OCI-LY7 (cell line): Measurements from ENCODE around the gene ALS2CL. TPM values are rescaled to one million over a fixed set of nuclear protein-coding genes. Genes with fewer than 3 reads are reported as not detected.

Experiments used
- BruUV-seq: library from RNA; stranded (reverse); fragments of 400-500 nt; replicated peaks from 2 replicates; lab custom pipeline; 2021; lab: Mats Ljungman, UMichigan
- CTCF ChIA-PET: fragments of 300-600 bp; sonication (Branson Sonifier 250); formaldehyde crosslinking; loops from one replicate; lab custom pipeline; 2022; ENCODE audit warnings: antibody characterized with exemption; ENCODE audit not compliant: unreplicated experiment; lab: Charles Lee
- POLR2A ChIA-PET: fragments of 300-600 bp; sonication (Branson Sonifier 250); formaldehyde crosslinking; loops from one replicate; lab custom pipeline; 2022; ENCODE audit warnings: antibody characterized with exemption; lab: Charles Lee
- DNase-seq: peaks from one replicate; pipeline ENCODE4 v3.0.0-alpha.2; 2015; ENCODE audit warnings: low spot score
- H2AFZ ChIP-seq: fragments of 200-600 bp; sonication (generic), shearing (Covaris generic); 2 replicates; pipeline ENCODE4 v1.6.1; 2014; ENCODE audit warnings: mild to moderate bottlenecking, antibody characterized with exemption, low read length, moderate library complexity
- H3K27ac ChIP-seq: fragments of 200-600 bp; sonication (generic); 2 replicates; pipeline ENCODE4 v1.5.1; 2014; ENCODE audit warnings: mixed run types, low read depth, mild to moderate bottlenecking, moderate library complexity, low read length, inconsistent platforms; ENCODE audit not compliant: poor library complexity, severe bottlenecking
- H3K36me3 ChIP-seq: fragments of 200-600 bp; sonication (generic); 2 replicates; pipeline ENCODE4 v1.6.1; 2014; ENCODE audit warnings: mild to moderate bottlenecking, antibody characterized with exemption, low read length, moderate library complexity, mixed read lengths; ENCODE audit not compliant: insufficient read depth
- H3K4me1 ChIP-seq: fragments of 200-600 bp; sonication (generic); 2 replicates; pipeline ENCODE4 v1.5.1; 2014; ENCODE audit warnings: mild to moderate bottlenecking, low read length; ENCODE audit not compliant: insufficient read depth, poor library complexity, severe bottlenecking
- H3K4me2 ChIP-seq: fragments of 200-600 bp; sonication (generic); 2 replicates; pipeline ENCODE4 v1.6.1; 2014; ENCODE audit warnings: mild to moderate bottlenecking, low read length
- H3K4me3 ChIP-seq: fragments of 200-600 bp; sonication (generic); 2 replicates; pipeline ENCODE4 v1.5.1; 2014; ENCODE audit warnings: mild to moderate bottlenecking, low read depth, low read length; ENCODE audit not compliant: poor library complexity, severe bottlenecking
- H3K79me2 ChIP-seq: fragments of 200-600 bp; sonication (generic); 2 replicates; pipeline ENCODE4 v1.6.1; 2016; ENCODE audit warnings: low read depth, mild to moderate bottlenecking, low read length, moderate library complexity, mixed read lengths; ENCODE audit not compliant: insufficient read depth
- H3K9me2 ChIP-seq: fragments of 200-600 bp; sonication (generic); 2 replicates; pipeline ENCODE4 v1.6.1; 2016; ENCODE audit warnings: mild to moderate bottlenecking, low read length, mixed read lengths; ENCODE audit not compliant: insufficient read depth
- H3K9me3 ChIP-seq: fragments of 200-600 bp; sonication (generic); 2 replicates; pipeline ENCODE4 v1.6.1; 2014; ENCODE audit warnings: mild to moderate bottlenecking, mixed run types, low read length, mixed read lengths
- H4K20me1 ChIP-seq: fragments of 200-600 bp; sonication (generic); 2 replicates; pipeline ENCODE4 v1.6.1; 2014; ENCODE audit warnings: mild to moderate bottlenecking, antibody characterized with exemption, low read length, moderate library complexity, mixed read lengths; ENCODE audit not compliant: insufficient read depth
- EZH2phosphoT487 ChIP-seq: fragments of 200-600 bp; sonication (generic); IDR thresholded peaks from 2 replicates; pipeline ENCODE4 v1.6.1; 2018; ENCODE audit warnings: low read depth, borderline replicate concordance, mild to moderate bottlenecking, mixed run types, antibody characterized with exemption, low read length, moderate library complexity, mixed read lengths
- intact Hi-C: fragments of 100-400 bp; cut with micrococcal nuclease; formaldehyde crosslinking; loops from one replicate; pipeline ENCODE4 v1.10.0; 2022; ENCODE audit not compliant: unreplicated experiment
- total RNA-seq, 2 experiments: library from RNA; depleted of rRNA in 1 of 2; stranded (reverse); fragments of >200 nt in 1 of 2; shearing (Covaris generic) in 1 of 2; gene quantifications; 2 replicates each; pipeline ENCODE4 v1.2.3, GENCODE V29; 2014 to 2022
- TF ChIP-seq, protein P1 (sequence below): fragments of 200-600 bp; sonication (generic); conservative IDR thresholded peaks from 2 replicates; pipeline ENCODE4 v1.5.1; 2014; ENCODE audit warnings: mild to moderate bottlenecking, antibody characterized with exemption, low read length, moderate library complexity, mixed read lengths

The ALS2CL gene
- total RNA-seq, 2 experiments from 2014 or later = 0.28 TPM; not detected in 1

DNA sequence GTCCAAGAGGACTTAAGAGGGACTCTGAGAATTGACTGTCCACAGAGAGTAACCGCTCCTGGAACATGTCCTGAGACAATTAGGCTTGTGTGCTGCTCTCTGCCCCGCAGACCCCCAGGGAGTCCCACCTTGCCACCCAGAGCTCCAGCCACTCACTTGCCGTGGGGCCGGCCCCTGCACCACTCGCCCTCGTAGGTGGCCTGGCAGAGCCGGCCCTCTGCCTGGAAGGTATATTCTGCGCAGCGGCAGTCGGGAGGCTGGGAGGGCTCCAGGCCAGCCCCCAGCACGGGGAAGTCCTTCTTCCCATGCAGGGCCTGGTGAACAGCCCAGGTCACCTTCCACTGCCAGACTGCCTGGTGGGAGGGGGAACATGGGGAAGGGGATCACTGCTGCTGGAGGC is 10.5 kb downstream of the ALS2CL start:
- CTCF ChIA-PET = no interaction called here
- intact Hi-C loops = no loop called here
- TF ChIP-seq, protein P1, sequence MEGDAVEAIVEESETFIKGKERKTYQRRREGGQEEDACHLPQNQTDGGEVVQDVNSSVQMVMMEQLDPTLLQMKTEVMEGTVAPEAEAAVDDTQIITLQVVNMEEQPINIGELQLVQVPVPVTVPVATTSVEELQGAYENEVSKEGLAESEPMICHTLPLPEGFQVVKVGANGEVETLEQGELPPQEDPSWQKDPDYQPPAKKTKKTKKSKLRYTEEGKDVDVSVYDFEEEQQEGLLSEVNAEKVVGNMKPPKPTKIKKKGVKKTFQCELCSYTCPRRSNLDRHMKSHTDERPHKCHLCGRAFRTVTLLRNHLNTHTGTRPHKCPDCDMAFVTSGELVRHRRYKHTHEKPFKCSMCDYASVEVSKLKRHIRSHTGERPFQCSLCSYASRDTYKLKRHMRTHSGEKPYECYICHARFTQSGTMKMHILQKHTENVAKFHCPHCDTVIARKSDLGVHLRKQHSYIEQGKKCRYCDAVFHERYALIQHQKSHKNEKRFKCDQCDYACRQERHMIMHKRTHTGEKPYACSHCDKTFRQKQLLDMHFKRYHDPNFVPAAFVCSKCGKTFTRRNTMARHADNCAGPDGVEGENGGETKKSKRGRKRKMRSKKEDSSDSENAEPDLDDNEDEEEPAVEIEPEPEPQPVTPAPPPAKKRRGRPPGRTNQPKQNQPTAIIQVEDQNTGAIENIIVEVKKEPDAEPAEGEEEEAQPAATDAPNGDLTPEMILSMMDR = no peak
- no peak for TF ChIP-seq EZH2phosphoT487
- DNase-seq = no peak
- H3K4me1 ChIP-seq = no peaks in the 10 kb centered on the region
- no peak overlapping the region for H2AFZ ChIP-seq
- H3K79me2 ChIP-seq = no peaks in the 10 kb centered on the region
- POLR2A ChIA-PET = no interaction called here
- no peak overlapping the region for H3K4me3 ChIP-seq
- no peaks in the 10 kb centered on the region for H3K9me3 ChIP-seq
- H3K36me3 ChIP-seq = no peaks in the 10 kb centered on the region
- H3K9me2 ChIP-seq = no peaks in the 10 kb centered on the region
- H3K4me2 ChIP-seq = no peak overlapping the region
- no peaks in the 10 kb centered on the region for H4K20me1 ChIP-seq
- no peak overlapping the region for H3K27ac ChIP-seq
- BruUV-seq = no TSS peak

DNA sequence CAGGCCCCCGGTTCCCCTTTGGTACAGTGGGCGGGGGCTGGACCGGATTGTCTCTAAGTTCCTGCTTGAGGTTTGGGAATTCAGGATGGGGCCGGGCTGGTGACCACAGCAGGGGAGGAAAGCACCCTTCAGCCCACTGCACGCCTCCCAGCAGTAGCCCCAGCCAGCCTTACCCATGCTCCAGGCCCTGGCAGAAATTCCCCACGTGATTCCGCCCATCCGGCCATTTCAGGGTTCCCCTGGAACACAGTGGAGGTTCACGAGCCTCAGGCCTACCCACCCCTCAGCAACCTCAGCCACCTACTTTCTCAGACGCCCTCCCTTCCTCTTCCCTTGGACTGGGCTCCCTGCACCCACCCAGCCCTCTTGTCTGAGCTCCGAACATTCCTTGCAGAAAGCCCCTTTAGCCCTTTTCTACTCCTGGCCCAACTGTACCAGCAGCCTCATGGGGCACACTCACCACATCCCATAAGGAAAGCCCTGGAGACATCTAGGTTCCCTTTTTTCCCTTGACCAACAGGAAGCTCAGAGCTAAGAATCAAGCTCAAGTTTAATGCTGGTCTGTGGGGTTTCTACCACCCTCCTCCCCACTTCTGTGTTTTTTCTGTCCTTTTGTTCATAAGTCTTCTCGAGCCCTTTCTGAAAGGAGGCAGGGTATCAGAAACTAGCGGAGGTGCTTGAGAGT is 11.5 kb downstream of the ALS2CL start:
- H4K20me1 ChIP-seq = no peaks in the 10 kb centered on the region
- CTCF ChIA-PET = no interaction called here
- no peak overlapping the region for H3K4me2 ChIP-seq
- H3K79me2 ChIP-seq = no peaks in the 10 kb centered on the region
- H3K27ac ChIP-seq = no peak overlapping the region
- intact Hi-C loops = no loop called here
- no peaks in the 10 kb centered on the region for H3K4me1 ChIP-seq
- no peak for DNase-seq
- BruUV-seq = no TSS peak
- POLR2A ChIA-PET = no interaction called here
- no peaks in the 10 kb centered on the region for H3K36me3 ChIP-seq
- TF ChIP-seq, protein P1 = no peak
- no peak for TF ChIP-seq EZH2phosphoT487
- no peaks in the 10 kb centered on the region for H3K9me2 ChIP-seq
- H3K9me3 ChIP-seq = no peaks in the 10 kb centered on the region
- no peak overlapping the region for H2AFZ ChIP-seq
- H3K4me3 ChIP-seq = no peak overlapping the region

DNA sequence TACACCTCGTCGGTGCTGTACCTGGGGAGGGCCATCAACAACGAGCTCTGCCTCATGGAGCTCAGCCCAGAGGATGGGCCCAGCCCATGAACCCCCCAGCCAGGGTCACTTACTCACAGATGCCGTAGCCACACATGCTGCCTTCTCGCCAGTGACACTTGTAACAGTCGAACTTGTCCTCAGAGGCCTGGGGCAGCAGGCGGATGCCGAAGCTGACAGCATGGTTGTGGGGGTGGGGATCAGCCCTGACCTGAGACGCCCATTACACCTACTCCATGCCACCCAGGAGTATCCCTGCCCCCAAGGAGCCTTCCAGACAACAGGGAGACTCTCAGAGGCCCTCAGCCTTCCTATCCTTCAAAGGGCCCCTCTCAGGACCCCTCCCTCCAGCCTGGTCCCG is 12.1 kb downstream of the ALS2CL start:
- BruUV-seq = no TSS peak
- DNase-seq = no peak
- intact Hi-C loops = no loop called here
- TF ChIP-seq, protein P1 = no peak
- no peak for TF ChIP-seq EZH2phosphoT487
- H3K4me2 ChIP-seq = no peak overlapping the region
- no peak overlapping the region for H3K4me3 ChIP-seq
- H3K36me3 ChIP-seq = no peaks in the 10 kb centered on the region
- POLR2A ChIA-PET = no interaction called here
- no peaks in the 10 kb centered on the region for H4K20me1 ChIP-seq
- H2AFZ ChIP-seq = no peak overlapping the region
- H3K4me1 ChIP-seq = no peaks in the 10 kb centered on the region
- H3K9me2 ChIP-seq = no peaks in the 10 kb centered on the region
- H3K79me2 ChIP-seq = no peaks in the 10 kb centered on the region
- CTCF ChIA-PET = no interaction called here
- no peaks in the 10 kb centered on the region for H3K9me3 ChIP-seq
- no peak overlapping the region for H3K27ac ChIP-seq
